Activated gamma-delta T cell treated with Interleukin-2 at 50 U/mL for 16 hours (primary cell): ENCODE measurements around the gene C5orf47.

ENCODE experiments used
- DNase-seq: peaks from one replicate; pipeline ENCODE4 v3.0.0-alpha.2; 2020

Gene C5orf47, protein sequence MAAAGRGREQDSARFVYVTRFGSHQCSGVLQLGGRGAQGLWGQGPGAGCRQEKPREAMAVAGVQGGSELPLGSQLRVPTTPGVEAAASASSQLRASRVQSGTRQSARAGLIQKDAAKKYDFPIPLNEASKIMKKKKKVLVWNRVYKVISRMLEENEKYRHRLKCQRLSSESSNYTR

DNA sequence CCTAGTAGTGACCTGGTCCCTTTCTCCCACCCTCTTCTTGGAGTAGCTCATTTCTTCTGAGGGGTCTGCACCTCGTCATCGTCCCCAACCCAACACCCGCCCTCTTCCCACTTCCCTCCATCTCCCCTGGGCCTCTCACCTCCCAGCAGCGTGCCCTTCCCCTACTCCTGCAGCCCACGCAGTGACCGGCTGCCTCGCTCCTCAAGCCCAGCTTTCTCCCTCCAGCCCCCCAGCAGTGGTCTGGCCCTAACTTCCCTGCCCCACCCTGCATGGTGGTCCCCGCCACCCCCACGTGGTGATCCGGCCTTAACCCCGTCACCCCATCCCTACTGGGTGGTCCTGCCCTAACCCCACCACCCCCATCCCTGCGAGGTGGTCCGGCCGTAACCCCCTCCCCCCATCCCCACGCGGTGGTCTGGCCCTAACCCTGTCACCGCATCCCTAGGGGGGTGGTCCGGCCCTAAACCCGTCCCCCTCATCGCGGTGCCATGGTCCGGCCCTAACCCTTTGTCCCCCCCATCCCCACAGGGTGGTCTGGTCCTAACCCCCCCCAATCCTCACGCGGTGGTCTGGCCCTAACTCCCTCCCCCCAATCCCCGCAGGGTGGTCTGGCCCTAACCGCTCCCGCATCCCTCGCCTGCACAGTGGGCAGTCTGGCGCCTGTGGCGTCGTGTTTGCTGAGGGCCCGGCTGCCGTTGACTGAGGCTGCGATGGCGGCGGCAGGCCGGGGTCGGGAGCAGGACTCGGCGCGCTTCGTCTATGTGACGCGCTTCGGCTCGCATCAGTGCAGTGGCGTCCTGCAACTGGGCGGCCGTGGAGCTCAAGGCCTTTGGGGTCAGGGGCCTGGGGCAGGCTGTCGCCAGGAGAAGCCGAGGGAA is at the start of gene C5orf47:
TSS of gene C5orf47 (plus strand) at position 617 of the 878 bp plus-strand sequence. CDS start at position 711, 94 bp downstream.
- DNase-seq: no peak

DNA sequence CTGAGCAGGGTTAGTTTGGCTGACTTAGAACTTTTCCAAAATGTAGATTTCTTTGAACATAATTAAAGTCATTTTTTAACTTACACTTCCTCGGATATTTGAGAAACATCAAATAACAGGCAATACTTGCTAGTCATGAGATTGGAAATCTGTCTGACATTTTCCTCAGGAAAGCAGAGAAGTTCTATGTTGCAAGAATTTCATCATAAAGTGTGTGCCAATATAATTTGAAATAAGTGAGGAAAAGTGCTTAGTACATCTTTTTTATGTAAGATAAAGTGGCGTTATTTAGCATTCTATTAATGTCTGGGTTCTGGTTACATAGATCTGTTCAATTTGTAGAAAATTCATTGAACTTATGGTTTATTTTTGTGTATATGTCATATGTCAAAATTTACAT is 48.7 kb upstream of the C5orf47 start:
- DNase-seq: no peak

DNA sequence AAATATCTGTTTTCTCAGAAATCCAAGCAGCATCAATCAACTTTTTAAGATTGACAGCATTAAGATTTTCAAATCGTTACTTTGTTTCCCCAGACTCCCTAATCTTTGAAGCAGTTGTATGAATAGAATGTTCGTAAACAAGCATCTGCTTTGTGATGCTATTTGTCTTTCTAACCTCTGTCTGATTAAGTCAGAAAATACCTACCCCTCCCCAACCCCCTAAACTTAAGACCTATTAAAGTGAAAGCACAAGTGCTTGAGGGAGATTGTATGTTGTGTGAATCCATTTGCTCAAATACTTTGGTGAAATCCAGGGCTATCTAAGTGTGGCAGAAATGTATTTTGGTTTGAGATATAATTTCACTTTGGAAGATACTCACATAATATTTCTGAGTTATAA is 47.9 kb upstream of the C5orf47 start:
- DNase-seq: no peak

DNA sequence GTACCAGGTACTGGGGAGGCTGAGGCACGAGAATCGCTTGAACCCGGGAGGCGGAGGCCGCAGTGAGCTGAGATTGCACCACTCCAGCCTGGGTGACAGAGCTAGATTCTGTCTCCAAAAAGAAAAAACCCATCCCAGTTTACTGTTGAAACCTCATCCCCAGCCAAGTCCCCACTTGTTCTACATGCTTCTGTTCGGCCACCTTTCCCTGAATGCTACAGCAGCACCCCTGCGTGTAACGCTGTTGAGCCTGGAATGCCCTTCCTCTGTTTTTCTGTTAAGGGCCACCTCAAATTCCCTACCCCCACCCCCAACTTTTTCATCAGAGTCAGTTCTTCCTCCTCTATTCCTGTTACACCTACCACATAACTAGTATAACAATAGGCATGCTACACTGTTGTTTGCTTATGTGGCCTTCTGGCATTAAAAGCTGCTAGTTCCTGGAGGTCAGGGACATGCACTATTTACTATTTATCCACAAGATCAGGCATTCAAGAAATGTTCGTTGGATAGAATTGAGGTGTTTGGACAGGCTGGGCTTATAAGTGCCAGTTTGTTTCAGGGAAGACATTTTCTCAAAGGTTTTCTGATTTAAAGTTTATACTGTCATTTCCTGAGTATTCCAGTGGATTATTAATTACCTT is 47.1 kb upstream of the C5orf47 start:
- no peak for DNase-seq

DNA sequence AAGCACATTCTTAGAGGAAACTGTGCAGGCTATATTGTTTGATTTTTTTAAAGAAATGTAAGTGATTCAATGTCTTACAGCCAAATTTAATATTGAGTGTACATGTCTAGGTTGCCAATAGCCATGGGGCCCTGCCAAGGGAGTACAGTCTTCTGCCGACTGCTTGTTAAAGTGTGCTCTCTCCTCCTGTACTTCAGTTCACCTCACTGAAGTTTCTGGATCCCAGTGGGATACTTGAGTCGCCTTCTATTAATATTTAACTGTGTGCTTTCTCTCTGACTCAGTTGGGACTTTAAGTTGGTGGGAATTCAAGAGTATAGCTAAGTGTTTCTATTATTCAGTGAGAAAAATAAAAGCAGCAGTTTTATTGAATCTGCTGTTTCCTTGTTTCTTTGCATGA is 44.5 kb upstream of the C5orf47 start:
- no peak for DNase-seq

DNA sequence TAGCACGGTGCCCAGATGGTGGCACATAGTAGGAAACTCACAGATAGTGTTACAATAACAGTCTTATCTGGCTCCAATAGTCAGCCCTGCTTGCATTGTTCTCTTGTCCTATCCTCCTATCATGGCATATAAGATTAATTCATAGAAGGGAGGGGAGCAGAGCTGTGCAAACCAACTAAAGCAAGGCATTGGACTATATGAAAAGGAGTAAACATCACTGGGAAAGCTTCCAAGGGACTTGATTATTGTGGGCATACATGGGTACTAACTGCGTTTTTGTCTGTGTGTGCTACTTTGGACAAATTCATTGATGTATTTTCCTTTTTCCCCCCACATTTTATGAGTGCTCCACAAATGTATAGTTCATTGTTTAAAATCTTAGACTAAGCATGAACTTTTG is 43.8 kb upstream of the C5orf47 start:
- DNase-seq: no peak

DNA sequence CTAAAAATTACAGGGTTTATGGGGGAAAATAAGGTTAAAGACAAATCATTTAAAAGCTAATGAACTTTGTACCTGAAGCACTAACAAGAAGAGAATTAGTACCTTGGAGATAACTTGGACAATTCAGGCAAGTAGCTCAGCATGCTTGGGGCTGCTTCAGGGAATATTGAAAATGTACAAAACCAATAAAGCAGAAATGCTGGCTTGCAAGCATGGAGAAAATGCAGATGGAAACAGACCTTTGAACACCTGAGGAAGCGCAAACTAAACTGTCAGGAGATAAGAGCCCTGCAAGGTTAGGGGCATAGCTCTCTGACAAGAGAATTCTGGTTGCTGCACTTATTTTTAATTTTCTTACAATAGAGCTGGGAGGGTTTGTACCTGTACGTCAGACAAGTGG is 42.6 kb upstream of the C5orf47 start:
- DNase-seq: no peak

DNA sequence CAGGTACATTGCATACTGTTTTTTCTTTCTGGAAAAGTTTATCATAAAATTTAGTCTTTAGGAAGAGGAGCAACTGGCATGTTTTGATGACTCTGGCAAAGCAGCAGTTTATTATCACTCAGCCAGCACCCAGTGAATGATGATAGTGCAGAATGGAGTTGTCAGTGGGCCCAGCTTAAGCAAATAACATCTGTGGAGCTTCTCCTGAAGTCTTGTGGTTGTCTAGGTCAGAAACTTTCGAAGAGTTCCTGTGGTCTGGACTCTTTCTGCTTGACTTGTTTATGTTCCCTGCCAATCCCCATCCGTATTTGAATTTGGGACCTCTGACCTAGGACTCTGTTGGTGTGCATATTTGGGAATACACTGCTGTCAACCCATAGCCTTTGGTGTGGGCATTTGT is 38.1 kb upstream of the C5orf47 start:
- DNase-seq: no peak

DNA sequence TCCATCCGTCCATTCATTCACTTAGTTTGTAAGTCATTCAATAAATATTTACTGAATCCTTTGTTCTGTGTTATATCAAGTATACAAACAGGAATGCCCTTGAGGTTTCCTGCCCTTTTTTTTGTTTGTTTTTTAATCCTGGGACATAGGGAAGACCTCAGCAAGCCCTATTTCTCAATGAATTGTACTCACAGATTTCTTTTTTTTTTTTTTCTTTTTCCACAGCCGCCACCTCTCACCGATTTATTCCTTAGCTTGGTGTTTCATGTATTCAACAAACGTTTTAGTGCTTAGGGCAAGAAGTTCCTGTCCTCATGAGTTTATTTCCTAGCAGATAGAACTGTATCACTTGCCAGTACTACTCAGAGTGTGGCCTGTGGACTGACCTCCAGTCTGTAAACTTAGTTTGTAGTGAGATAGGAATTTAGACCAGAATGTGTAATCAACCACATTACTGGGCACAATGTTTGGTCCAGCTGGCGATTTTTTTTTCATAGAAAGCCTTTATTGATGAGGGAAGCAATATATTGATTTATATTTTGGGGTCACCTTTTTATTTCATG is 35.4 kb upstream of the C5orf47 start:
- DNase-seq: no peak

DNA sequence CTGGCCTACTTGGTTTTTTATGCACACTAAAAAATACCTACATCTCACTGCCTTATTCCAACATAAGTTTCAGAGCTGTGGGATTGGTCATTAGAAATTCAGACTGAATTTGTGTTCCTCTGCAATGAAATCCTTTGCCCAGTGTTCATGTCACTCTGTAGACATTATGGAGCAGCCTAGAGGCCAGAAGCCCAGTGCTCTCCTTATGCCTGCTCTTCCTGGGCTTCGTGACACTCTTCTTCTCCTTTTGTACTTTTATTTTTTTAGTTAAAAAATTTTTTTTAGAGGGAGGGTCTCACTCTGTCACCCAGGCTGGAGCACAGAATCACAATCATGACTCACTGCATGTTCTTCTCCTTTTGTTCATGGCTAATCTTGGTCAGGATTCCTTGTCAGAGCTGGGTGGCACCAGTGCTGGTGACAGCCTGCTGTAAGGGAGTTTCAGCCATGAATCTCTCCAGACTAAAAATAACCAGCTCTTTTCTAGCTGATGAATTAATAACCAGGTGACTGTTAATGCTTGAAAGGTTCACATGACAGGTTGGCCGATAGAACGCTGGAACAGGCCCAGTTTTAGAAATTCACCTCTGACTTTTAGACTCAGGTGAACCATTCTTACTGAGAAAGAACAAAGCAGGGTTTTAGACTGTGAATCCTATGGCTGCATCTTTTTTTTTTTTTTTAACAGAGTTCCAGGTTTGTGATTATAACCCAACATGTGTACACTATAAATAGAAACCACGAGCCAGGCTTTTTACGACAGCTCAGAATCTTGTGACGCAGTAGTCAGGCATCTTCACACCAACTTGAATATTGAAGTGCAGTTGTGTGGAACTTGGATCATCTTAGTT is 34.1 kb upstream of the C5orf47 start:
- no peak for DNase-seq

DNA sequence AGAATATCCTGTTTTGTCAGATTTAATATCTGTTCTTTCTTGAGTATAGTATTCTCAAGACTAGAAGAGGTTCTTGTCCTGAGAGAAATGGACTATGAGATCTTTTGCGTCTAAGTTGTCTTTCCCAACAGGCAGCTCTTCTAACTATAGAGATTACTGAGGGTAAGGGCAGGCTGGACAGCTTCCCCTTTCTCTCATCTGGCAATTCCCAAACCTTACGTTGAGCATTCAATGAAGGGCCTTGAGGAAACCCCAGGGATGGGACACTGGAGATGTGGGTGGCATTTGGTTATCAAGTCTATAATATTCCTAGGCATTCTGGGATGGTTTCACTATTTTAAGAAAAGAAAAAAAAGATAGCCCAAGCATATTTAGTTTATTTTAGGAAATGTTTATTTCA is 28.0 kb upstream of the C5orf47 start:
- DNase-seq: no peak

DNA sequence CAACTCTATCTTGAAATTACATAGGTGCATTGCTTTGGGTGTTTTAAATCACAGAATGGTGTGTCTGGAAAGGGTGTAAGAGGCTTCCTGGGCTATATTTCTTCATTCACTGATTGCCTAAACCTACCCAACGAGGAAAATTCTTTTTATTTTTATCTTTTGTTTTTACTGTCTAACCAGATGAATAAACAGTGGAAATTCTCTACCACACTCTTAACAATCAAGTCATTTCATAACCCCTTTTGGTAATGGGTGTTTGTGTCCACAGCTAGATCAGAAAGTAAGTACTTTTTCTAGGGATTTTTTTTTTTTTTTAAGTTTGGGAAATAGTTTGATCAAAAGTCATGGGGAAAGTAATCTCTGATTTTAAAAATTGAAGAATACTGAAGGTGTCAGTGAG is 27.6 kb upstream of the C5orf47 start:
- no peak for DNase-seq

DNA sequence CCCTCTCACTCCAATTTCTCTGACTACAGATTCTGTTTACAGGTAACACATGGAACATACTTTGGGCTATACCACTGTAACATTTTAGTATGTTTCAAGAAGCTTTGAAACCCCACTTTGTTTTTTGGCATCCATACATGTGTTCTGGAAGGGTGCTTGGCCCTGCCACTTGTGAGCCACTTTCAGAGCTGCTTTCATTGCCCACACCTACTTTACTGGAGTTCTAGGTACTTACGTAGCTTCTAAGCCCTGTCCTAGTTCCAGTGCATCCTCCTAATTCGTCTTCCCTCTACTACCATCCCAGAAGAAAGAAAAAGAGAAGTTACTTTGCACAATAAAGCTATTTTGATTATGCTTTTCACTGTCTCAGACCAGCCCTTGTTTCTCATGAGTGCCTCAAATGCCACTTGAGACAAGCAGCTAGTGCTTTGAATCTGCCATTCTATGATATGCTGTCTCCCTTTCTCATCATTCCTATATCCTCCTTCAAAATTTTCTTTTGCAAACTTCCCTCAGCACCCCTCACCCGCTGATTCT is 26.5 kb upstream of the C5orf47 start:
- no peak for DNase-seq

DNA sequence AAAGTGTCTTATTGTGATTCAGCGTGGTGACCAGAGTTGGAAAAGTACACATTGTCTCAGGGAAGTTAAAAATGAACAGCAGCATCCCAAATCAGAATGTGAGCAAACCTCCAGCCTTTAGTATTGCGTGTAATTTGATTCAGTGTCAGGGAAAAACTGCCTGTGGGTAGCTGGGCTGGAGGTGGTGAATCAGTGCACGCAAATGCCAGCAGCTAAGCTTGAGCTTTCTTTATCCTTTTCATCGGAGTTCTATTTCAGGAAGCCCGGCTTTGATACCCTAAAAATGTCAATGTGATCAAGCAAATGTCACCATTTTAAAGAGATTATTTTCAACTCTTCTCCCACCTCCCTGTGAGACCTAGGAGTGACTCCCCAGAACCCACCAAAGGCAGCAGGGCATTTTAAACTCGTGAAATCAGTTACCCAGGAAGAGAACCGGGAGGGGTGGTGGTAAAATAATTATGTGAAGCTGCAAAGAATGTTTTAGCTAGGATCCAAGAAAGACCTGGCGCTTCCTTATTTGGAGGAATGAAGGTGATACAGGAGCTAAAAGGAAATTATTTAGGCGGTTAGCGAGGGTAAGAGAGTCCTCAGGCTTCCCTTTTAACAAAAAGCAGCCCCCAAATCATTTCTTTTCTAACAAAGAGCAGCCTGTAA is 25.7 kb upstream of the C5orf47 start:
- no peak for DNase-seq

DNA sequence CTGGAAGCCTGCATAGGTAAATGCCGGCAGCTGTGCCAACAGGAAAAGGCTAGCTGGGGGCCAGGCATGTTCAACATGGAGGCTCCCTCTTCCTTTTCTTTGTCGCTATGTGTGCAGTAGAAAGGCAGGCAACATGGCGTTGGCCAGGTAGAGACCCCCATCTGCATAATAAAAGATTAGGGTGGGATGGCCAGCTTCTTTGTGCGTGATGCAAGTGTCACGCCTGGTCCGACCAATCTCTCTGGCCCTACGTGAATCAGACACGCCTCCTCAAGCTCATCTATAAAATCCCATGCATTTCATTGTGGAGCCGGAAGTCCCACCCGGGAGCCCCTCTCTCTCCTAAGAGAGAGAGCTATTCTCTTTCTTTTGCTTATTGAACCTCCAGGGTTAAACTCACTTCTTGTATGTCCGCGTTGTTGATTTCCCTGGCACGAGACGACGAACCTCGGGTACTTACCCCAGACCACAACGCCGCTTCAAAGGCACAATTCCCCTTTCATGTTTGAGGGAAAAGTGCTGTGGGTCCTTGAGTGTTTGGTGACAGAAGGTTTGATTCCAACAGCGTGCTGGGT is 25.0 kb upstream of the C5orf47 start:
- DNase-seq: no peak

DNA sequence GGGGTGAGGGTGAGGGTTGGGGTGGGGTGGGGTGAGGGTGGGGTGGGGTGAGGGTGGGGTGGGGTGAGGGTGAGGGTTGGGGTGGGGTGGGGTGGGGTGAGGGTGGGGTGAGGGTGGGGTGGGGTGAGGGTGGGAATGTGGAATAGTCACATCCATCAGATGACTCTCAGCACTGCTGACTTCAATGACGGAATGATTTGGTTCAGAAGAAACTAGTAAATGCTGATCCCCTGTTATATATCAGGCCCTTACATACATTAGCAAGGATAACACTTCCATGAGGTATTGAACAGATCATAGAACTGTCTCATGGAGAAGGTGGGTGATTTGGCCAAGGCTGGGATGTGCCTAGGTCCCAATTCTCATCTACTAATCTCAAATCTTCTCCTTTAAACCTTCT is 24.5 kb upstream of the C5orf47 start:
- DNase-seq: no peak

DNA sequence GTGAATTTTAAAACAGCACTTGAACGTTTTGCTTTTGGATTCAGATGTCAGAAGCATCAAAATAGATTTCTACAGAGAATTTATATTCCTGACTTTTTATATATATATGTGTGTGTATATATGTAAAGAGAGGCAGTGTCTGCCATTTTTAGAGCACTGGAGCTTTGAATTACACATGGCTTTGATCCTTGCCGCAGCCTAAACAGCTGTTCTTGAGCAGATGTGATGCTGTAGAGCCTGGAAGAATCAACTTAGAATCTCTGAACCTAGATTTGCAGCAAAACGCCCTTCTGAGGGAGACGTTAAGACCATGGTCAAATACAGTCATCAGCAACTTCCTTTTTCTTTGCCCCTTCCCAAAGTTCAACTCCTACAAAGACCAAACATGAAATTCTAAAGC is 21.7 kb upstream of the C5orf47 start:
- DNase-seq: no peak

DNA sequence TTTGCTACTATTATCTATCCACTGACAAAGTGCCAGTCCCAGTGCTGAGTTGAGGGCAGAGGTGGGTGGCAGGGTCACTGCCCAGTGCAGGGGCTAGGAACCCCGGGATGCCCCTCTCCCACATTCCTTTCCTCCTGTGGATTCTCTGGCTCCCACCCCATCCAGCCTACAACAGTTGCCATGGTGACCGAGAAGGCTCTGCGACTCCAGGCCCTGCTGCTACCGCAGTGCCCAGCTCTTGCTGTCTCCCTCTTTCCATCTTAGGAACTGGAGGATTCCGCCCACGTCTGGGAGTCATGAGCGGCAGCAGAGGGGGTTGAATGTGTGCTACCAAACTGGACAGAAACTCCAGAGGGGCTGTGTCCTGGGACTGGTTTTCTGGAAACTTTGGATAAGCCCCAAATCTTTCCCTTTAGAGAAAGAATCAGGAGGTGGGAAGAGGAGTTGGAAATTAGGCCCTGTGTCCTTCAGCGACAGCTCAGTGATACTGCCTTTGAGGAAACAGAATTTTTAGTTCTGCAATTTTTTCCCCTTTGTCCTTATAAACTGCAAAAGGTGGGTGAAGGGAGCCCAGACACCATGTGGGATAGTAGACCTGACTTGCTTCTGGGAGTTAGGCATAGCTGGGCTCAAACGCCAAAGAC is 20.7 kb upstream of the C5orf47 start:
- no peak for DNase-seq

DNA sequence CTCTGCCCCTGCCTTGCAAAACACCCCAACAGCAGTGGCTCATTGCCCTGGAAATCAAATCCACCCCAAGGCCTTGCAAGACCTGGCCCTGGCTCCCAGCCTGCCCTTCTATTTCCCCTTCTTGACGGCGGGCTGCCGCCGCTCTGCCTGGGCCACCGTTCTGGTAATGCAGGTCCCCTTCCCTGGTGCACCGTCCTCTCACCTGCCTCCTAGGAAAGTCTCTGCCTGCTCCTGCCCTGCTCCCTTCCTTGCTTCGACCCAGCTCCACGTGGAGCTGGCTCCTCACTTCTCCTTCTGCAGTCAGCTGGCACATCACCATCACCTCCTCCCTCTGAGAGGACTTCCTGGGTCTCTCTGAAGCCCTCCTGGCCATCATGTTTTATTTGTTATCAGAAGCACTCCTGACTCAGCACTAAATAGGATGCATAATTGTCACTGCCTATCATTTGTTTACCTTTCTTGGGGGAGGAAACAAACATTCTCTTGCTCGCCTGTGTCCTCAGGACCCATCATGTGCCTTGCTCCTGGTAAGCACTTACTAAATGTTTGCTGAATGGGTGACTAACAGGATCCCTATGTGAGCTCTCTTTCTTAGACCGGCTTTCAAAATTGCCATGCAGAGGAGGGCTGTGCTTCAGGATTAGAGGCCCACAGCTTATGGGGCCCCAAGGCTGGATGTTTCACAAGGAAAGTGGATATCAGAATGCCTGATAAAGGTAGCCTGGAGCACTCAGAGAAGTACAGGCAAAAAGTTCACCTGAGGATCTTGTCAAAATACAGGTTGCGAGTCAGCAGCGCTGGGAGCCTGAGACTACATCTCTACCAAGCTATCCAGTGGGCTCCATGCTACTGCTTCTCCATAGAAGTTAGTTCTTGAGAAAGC is 19.6 kb upstream of the C5orf47 start:
- no peak for DNase-seq
